Astrocyte (in vitro differentiated cells and primary cell): ENCODE data around the gene POLR3B. TPM values are rescaled to one million over a fixed set of nuclear protein-coding genes. Genes with fewer than 3 reads are reported as not detected.

Experiments
- DNase-seq: peaks from one replicate; pipeline ENCODE4 v3.0.0-alpha.2; 2010; ENCODE audit warnings: low read depth
- FAIRE-seq: peaks from 2 replicates; lab custom pipeline; 2011; peaks lifted over from hg19 to GRCh38; lab: Jason Lieb, UNC
- H2AFZ ChIP-seq: 2 replicates; pipeline ENCODE4 v1.6.0; 2012; ENCODE audit warnings: low read depth, low read length, inconsistent platforms
- H3K27ac ChIP-seq: 2 replicates; pipeline ENCODE4 v1.5.1; 2011; ENCODE audit warnings: low read depth, low read length, inconsistent platforms
- H3K27me3 ChIP-seq: 2 replicates; pipeline ENCODE4 v1.6.0; 2011; ENCODE audit warnings: low read length, inconsistent platforms; ENCODE audit not compliant: insufficient read depth
- H3K36me3 ChIP-seq: 2 replicates; pipeline ENCODE4 v1.5.1; 2011; ENCODE audit warnings: low read length, inconsistent platforms; ENCODE audit not compliant: insufficient read depth
- H3K4me1 ChIP-seq: 2 replicates; pipeline ENCODE4 v1.5.1; 2011; ENCODE audit warnings: low read length, inconsistent platforms; ENCODE audit not compliant: insufficient read depth
- H3K4me2 ChIP-seq: 2 replicates; pipeline ENCODE4 v1.6.0; 2012; ENCODE audit warnings: low read length, inconsistent platforms
- H3K4me3 ChIP-seq: 2 replicates; pipeline ENCODE4 v1.5.1; 2011; ENCODE audit warnings: low read depth, mild to moderate bottlenecking, low read length, inconsistent platforms; ENCODE audit not compliant: insufficient read depth
- H3K79me2 ChIP-seq: 2 replicates; pipeline ENCODE4 v1.6.0; 2012; ENCODE audit warnings: mild to moderate bottlenecking, low read length, inconsistent platforms; ENCODE audit not compliant: insufficient read depth
- H3K9ac ChIP-seq: 2 replicates; pipeline ENCODE4 v1.6.0; 2012; ENCODE audit warnings: mild to moderate bottlenecking, low read length, inconsistent platforms
- H3K9me3 ChIP-seq: 2 replicates; pipeline ENCODE4 v1.5.1; 2012; ENCODE audit warnings: low read depth, mild to moderate bottlenecking, low read length, inconsistent platforms; ENCODE audit not compliant: insufficient read depth
- H4K20me1 ChIP-seq: 2 replicates; pipeline ENCODE4 v1.6.0; 2012; ENCODE audit warnings: low read length, inconsistent platforms; ENCODE audit not compliant: insufficient read depth
- H3K27ac Mint-ChIP-seq: one replicate; pipeline ENCODE4 v1.8.0; 2021; ENCODE audit warnings: mild to moderate bottlenecking, mixed read lengths; ENCODE audit not compliant: unreplicated experiment
- H3K27me3 Mint-ChIP-seq: one replicate; pipeline ENCODE4 v1.8.0; 2021; ENCODE audit warnings: low read depth, mixed read lengths; ENCODE audit not compliant: unreplicated experiment
- H3K36me3 Mint-ChIP-seq: one replicate; pipeline ENCODE4 v1.8.0; 2021; ENCODE audit warnings: low read depth, mixed read lengths; ENCODE audit not compliant: unreplicated experiment
- H3K4me1 Mint-ChIP-seq: one replicate; pipeline ENCODE4 v1.8.0; 2021; ENCODE audit warnings: low read depth, mixed read lengths; ENCODE audit not compliant: unreplicated experiment
- H3K4me3 Mint-ChIP-seq: one replicate; pipeline ENCODE4 v1.8.0; 2021; ENCODE audit warnings: mild to moderate bottlenecking, moderate library complexity, mixed read lengths; ENCODE audit not compliant: unreplicated experiment
- H3K9me3 Mint-ChIP-seq: one replicate; pipeline ENCODE4 v1.8.0; 2021; ENCODE audit warnings: mild to moderate bottlenecking, mixed read lengths; ENCODE audit not compliant: unreplicated experiment
- EZH2 ChIP-seq: IDR thresholded peaks from 2 replicates; pipeline ENCODE4 v1.6.1; 2012; ENCODE audit warnings: mild to moderate bottlenecking, low read length, inconsistent platforms; ENCODE audit not compliant: insufficient read depth
- total RNA-seq: library from RNA; stranded (reverse); gene quantifications from 2 replicates; pipeline ENCODE4 v1.2.1, GENCODE V29; 2021
- TF ChIP-seq, protein P1 (sequence below): IDR thresholded peaks from 2 replicates; pipeline ENCODE4 v1.5.1; 2011; ENCODE audit warnings: low read depth, mild to moderate bottlenecking, inconsistent platforms, low read length, moderate library complexity; ENCODE audit not compliant: insufficient read depth

POLR3B gene
- total RNA-seq, 1 donor from 2014 or later: 10.9 TPM

DNA sequence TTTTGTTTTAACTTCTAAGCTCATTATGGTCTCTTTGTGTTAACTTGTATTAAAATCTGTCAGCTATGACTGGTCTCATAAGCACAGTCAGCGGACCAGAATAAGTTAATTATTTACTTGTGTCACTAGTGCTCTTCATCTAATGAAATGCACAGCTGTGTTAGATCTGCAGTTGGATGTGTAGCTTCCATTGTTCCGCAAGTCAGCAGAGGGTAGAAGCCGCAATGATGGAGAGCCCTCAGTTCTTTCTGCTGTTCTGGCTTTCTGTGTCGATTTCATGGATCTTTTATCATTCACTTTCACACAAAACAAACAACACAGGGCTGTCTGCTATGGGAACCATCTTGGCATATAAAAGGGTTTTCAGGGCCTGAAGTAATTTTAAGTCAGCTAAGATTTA lies 136.0 kb downstream of the POLR3B start:
- no peaks in the 10 kb centered on the region for H3K27me3 Mint-ChIP-seq
- no peak overlapping the region for H3K4me2 ChIP-seq
- no peaks in the 10 kb centered on the region for H3K9me3 Mint-ChIP-seq
- H4K20me1 ChIP-seq: no peaks in the 10 kb centered on the region
- no peaks in the 10 kb centered on the region for H3K4me1 ChIP-seq
- H3K4me3 ChIP-seq: no peak overlapping the region
- no peaks in the 10 kb centered on the region for H3K4me1 Mint-ChIP-seq
- H3K9me3 ChIP-seq: no peaks in the 10 kb centered on the region
- no peak overlapping the region for H3K9ac ChIP-seq
- TF ChIP-seq EZH2: no peak
- TF ChIP-seq, protein P1, sequence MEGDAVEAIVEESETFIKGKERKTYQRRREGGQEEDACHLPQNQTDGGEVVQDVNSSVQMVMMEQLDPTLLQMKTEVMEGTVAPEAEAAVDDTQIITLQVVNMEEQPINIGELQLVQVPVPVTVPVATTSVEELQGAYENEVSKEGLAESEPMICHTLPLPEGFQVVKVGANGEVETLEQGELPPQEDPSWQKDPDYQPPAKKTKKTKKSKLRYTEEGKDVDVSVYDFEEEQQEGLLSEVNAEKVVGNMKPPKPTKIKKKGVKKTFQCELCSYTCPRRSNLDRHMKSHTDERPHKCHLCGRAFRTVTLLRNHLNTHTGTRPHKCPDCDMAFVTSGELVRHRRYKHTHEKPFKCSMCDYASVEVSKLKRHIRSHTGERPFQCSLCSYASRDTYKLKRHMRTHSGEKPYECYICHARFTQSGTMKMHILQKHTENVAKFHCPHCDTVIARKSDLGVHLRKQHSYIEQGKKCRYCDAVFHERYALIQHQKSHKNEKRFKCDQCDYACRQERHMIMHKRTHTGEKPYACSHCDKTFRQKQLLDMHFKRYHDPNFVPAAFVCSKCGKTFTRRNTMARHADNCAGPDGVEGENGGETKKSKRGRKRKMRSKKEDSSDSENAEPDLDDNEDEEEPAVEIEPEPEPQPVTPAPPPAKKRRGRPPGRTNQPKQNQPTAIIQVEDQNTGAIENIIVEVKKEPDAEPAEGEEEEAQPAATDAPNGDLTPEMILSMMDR: no peak
- DNase-seq: no peak
- no peaks in the 10 kb centered on the region for H3K79me2 ChIP-seq
- no peak overlapping the region for H2AFZ ChIP-seq
- peaks cover 4% of the 10 kb centered on the region for H3K36me3 Mint-ChIP-seq
- peaks cover 8% of the 10 kb centered on the region for H3K36me3 ChIP-seq
- FAIRE-seq: no peak
- H3K27me3 ChIP-seq: no peaks in the 10 kb centered on the region
- no peak overlapping the region for H3K27ac ChIP-seq
- no peak overlapping the region for H3K27ac Mint-ChIP-seq
- H3K4me3 Mint-ChIP-seq: no peak overlapping the region

DNA sequence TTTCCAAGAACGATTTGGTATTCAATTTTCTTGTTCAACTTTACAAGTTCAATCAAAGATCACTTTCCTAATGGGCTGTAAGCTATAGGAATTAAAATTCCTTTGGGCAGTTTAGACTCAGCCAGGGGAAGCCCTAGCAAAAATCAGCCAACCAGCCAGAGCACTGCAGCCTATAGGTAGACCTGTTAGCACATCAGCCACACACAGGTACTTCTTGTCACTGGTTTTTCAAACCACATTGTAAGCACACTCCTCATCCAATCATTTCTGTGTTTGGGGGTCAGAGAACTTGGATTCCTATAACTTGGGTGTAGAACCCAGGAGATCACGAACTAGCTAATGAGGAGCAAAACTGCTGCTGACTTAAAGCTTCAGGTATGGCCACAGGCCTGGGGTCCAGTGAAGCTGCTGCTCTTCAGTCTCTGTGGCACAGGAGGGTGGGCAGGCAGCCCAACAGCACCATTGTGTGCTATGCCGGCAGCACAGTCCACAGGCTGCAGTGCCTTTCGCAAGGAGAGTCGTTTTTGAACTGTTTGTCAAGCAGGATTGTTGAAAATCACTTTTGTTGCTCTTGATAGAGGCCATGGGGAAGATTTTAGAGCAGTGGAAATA lies 137.9 kb downstream of the POLR3B start:
- Mint-ChIP-seq H3K27me3 (no peaks in the 10 kb centered on the region), H3K27ac (no peak overlapping the region), H3K4me3 (no peak overlapping the region), H3K9me3 (no peaks in the 10 kb centered on the region), H3K36me3 (peaks cover 19% of the 10 kb centered on the region), H3K4me1 (no peaks in the 10 kb centered on the region)
- Histone ChIP-seq H2AFZ (no peak overlapping the region), H3K79me2 (no peaks in the 10 kb centered on the region), H3K27ac (no peak overlapping the region), H3K9ac (no peak overlapping the region), H3K4me3 (no peak overlapping the region), H4K20me1 (no peaks in the 10 kb centered on the region), H3K36me3 (peaks cover 13% of the 10 kb centered on the region), H3K4me1 (no peaks in the 10 kb centered on the region), H3K9me3 (no peaks in the 10 kb centered on the region), H3K4me2 (no peak overlapping the region), H3K27me3 (no peaks in the 10 kb centered on the region)
- TF ChIP-seq, protein P1: no peak
- no peak for TF ChIP-seq EZH2
- DNase-seq: no peak
- no peak for FAIRE-seq

DNA sequence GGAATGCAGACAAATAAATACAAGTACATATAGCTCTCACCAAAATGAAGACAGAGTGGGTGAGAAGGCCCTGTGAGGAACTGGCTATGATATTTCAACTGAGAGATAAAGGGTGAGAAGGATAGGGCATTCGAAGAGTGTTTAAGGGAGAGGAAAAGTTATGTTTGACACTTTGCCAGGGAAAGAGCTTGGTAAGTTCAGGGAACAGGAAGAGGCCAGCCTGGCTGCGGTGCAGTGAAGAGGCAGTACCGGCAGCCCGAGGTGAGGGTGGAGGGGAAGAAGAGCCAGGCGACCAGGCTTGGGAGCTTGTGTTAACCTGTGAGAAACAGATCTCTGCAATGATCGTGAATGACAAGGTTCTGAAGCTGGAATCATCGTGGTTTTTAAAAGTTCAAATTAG lies 140.5 kb downstream of the POLR3B start:
- Histone ChIP-seq H4K20me1 (no peaks in the 10 kb centered on the region), H2AFZ (no peak overlapping the region), H3K27ac (no peak overlapping the region), H3K4me2 (no peak overlapping the region), H3K27me3 (no peaks in the 10 kb centered on the region), H3K79me2 (no peaks in the 10 kb centered on the region), H3K4me3 (no peak overlapping the region), H3K9ac (no peak overlapping the region), H3K36me3 (peaks cover 24% of the 10 kb centered on the region), H3K4me1 (no peaks in the 10 kb centered on the region), H3K9me3 (no peaks in the 10 kb centered on the region)
- H3K9me3 Mint-ChIP-seq: no peaks in the 10 kb centered on the region
- H3K36me3 Mint-ChIP-seq: peaks cover 29% of the 10 kb centered on the region
- H3K4me1 Mint-ChIP-seq: no peaks in the 10 kb centered on the region
- H3K27ac Mint-ChIP-seq: no peak overlapping the region
- FAIRE-seq (no peak), DNase-seq (peak; percentile 14)
- no peak overlapping the region for H3K4me3 Mint-ChIP-seq
- TF ChIP-seq, protein P1: no peak
- TF ChIP-seq EZH2: no peak
- H3K27me3 Mint-ChIP-seq: no peaks in the 10 kb centered on the region
